HuH-7.5 (cell line): ENCODE data around the gene ATP7B.
"Not testable (repeated sequence)": the region's sequence is repeated elsewhere in the genome, so short reads cannot be mapped to it uniquely, and the experiment has no call there.

Experiments used
- DNase-seq: peaks from one replicate; pipeline ENCODE4 v3.0.0; 2011; ENCODE audit warnings: low spot score

Gene ATP7B

DNA sequence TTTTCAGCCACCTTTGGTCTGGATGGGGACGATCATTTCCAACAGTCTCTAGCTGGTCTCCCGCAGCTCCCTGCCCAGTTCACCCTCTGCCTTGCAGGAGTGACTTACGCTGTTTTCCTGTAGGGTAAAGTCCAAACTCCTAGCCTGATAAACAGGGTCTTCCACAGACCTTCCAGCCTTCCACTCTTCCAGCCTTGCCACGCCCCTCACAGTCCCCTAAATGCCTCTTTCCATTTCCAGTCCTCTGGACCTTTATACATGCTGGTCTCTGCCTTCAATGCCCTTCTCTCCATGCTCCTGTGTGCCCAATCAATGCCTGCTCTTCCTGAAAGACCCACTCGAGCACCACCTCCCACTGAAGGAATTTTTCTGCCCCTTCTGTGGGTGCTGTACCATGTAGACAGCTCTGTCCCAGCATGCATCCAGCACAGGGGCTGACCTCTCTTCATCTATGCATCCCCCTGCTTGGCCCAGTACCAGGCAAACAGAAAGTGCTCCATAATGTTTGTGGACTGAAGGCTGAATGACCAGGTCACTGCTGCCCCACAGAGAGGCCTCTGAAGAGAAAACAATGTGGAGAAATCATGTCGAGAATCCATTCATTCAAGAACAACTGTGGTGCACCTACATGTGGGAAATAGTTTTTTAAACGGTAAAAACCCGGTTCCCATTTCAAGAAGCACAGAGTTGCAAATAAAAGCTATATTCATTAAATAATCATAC is 4.6 kb downstream of the ATP7B start:
- DNase-seq, result no peak

DNA sequence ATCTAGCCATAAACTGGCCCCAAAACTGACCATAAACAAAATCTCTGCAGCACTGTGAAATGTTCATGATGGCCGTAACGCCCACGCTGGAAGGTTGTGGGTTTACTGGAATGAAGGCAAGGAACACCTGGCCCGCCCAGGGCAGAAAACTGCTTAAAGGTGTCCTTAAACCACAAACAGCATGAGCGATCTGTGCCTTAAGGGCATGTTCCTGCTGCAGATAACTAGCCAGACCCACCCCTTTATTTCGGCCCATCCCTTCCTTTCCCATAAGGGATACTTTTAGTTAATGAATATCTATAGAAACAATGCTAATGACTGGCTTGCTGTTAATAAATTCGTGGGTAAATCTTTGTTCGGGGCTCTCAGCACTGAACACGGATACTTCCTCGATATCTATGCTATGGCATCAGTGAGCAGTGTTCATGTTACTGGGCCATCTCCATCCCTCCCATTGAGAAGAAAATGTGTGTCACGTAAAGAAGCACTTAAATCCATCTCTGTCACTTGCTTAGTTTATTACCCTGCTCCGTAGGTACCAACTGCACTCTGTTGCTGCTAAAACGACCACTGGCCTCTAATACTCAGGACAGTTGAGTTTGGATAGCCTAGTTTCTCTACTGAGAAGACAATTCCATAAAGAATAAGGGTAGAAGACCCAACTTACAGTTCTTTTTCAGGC is 5.3 kb downstream of the ATP7B start:
- DNase-seq, result no peak

DNA sequence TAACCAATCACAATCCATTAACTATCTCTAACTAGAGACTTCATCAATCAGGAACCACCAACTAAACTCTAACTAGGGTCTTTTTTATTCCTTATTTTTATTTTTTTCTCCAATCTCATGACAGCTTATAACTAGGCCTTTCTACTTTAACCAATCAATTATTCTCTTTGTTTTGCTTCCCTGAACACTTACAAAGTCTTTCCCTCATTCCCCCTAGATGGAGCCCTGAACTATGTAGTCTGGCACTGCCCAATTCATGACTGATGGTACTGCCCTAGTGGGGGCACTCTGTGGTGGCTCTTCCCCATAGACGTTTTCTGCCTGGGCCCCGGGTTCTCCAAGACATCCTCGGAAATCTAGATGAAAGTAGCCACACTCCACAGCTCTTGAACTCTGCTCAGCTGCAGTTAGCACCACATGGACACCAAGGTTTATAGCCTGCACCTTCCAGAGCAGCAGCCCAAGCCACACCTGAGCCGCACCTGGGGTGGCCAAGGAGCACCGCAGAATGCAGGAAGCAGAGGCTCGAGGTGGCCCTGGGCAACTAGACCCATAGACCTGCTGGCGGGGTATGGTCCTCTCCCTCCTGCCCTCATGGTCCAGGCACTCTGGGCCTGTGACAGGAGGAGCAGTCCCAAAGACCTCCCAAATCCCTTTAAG is 6.6 kb downstream of the ATP7B start:
- DNase-seq, result no peak

DNA sequence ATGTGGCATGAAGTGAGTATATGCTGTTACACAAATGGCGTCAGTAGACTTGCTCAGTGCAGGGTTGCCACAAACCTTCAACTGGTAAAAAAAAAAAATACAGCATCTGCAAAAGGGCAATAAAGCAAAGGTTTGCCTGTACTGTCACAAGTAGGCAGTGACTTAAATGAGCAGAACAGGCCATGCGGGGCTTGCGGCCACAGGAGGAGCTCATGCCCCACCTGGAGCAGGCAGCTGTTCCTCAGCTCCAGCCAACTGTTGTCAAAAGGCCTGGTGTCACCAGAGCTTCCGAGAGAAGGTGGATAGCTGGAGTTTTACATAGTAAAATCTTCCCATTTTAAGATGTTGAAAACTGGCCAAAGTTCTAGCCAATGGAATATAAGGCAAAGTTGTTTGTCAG is 7.7 kb downstream of the ATP7B start:
- DNase-seq, result no peak

DNA sequence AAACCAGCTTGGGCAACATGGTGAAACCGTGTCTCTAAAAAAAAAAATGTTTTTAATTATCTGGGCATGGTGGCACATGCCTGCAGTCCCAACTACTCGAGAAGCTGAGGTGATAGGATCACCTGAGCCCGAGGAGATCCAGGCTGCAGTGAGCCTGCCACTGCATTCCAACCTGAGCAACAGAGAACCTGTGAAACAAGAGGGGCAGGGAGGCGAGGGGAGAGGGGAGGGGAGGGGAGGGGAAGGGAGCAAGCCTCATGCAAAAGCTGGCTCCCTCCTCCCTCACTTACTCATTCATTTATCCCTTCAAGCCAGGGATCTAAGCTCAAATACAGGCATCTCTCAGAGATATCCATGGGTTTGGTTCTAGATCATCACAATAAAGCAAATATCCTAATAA is 8.9 kb downstream of the ATP7B start:
- no peak for DNase-seq

DNA sequence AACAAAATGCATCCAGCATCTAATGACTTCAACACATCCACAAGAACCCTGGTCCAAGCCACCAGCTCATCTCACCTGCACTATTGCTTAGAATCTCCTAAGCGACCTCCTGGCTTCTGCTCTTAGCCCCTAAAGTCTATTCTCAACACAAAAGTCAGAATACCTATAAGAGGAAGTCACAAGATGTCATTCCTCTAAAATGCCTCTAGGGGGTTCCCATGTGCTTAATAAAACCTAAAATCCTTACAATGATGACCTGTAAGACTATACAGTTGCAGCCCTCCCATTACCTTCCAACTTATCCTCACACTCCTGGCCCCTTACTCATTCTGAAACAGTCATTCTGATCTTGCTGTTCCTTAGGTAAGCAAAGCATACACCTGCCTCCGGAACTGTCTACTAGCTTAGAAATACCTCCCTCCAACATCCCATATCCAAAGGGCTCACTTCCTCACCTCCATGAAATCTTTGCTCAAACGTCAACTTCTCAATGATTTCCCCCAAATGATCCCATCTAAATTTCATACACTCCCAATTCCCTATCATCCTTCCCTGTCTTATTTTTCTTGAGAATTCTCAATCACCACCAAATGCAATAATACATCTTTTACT is 10.0 kb downstream of the ATP7B start:
- DNase-seq, result no peak

DNA sequence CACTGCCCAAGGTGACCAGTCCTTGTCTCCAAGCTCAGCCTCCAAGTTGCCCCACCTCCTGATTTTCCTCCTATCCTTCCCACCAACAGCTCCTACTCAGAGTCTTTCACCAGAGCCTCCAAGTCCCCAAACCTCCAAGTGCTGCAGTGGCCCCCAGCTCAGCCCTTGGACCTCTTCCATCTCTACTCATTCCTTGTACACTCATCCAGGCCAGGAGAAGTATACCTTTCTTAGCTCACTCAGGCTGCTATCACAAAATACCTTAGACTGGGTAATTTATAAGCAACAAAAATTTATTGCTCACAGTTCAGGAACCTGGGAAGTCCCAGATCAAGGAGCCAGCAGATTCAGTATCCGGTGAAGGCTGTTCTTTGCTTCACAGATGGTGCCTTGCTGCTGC is 11.3 kb downstream of the ATP7B start:
- DNase-seq, result no peak

DNA sequence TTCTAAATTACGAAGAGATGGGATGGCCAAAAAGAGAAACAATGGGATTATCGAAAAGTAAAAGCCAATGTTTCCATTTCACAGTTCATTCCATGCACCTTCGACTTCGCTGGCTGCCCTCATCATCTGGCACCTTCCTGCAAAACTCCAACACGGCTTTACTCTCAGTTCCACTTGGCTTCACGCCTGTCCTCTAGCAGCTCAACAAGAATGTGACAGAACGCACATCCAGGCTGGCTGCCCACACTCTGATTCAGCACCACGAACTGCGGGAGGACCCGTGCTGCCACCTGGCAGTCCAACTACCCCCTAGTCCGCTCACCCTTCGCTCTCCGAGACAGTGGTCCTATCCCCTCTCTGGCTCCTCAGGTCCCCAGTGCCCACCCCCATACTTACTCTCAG is 11.7 kb downstream of the ATP7B start:
- DNase-seq, result no peak

DNA sequence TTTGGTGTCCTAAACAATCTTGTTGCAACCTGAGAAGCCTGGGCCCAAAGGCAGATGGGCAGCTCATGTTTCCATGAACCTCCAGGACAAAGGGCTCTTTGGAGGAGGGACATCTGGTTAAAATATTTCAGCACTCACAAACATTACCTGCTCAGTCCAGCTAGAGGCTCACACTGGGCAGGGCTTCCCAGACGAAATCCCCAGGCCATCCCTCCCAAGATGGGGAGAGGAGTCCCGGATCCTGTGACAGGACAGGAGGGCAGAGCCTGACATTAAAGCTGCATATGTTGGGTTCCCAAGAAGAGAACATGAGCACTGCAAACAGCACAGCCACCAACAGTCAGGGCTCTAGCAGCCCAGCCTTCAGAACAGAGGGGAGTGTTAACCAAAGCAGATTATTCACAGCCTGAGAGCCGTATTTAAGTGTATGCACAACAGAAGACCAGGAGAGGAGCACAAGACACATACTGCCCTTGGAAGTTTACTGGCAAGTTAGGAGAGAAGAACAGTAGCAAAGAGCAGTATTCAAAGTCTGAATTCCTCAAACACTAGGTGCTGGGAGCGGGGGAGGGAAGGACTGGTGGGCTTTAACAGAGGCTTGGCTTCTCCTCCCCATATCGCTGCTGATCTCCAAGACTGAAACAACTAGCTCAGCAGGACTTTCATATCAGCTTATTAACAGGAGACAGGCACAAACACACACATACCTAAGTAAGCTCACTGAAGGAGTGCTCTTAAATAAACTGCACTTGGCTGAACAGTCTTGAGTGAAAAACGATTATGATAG is 12.3 kb downstream of the ATP7B start:
- DNase-seq, result peak; percentile 39

DNA sequence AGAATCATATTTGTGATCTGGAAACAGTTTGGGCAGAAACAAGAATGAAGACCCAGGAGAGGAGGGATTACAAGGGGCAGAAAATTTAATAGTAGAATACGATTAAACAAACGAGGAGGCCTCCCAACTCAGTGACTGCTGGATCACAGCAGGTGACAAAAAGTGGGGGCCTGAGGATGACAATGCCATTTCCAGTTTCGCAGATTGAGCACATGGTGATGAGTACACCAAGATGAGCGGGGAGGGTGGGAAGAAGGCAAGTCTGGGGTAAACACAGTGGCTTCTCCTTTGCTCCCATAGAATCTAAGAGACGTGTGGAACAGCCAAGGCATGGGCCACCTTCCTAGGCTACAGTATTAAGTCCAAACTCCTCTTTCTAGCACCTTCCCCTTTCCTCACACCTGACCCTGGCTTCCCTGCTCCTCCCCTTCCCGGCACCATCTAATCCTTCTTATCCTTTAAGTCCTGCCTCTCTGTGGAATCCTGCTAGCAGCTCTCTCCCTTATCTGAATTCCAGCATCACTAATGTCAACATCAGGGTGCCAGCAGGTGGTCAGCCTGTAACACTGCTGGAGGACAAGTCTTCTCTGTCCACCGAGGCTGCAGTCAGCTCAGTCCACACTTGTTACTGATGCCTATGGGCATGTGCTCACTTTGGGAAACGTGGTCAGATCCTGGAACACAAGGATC is 13.5 kb downstream of the ATP7B start:
- DNase-seq, result no peak

DNA sequence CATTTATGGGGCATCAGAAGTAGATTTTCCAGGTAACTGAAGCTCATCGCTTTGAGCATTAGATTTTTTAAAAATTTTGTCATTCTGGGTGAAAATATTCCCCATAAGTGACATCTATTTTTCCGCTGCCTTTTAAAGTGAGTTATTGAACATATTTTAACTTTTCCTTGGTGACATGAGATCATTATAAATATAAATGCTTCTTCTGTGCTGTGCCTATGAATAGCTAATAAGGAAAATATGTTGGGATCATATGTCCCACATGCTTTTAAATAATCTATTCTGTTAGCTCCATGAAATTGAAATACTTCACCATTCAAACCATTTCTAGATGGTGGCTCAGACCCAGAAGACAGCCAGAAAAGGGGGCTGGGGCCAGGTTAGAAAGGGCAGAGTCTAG is 14.1 kb downstream of the ATP7B start:
- no peak for DNase-seq

DNA sequence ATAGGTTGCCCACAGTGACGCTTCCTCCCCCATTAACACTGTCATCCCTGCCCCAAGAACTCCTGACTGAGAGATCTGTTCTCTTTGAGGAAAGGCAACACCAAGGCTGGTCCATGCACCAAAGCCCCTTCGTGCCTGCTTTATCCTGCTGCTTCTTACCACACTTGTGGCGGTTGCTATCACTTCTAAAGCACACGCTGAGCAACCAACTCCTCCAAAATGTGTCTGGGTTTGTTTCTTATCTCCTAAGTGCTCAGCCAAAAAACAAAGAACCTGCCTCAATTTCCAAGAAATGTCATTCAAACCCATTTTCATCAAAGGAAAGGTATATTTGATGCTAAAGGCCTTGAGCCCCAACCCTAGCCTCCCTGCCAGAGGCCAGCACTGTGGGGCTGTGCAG is 14.6 kb downstream of the ATP7B start:
- DNase-seq, result no peak

DNA sequence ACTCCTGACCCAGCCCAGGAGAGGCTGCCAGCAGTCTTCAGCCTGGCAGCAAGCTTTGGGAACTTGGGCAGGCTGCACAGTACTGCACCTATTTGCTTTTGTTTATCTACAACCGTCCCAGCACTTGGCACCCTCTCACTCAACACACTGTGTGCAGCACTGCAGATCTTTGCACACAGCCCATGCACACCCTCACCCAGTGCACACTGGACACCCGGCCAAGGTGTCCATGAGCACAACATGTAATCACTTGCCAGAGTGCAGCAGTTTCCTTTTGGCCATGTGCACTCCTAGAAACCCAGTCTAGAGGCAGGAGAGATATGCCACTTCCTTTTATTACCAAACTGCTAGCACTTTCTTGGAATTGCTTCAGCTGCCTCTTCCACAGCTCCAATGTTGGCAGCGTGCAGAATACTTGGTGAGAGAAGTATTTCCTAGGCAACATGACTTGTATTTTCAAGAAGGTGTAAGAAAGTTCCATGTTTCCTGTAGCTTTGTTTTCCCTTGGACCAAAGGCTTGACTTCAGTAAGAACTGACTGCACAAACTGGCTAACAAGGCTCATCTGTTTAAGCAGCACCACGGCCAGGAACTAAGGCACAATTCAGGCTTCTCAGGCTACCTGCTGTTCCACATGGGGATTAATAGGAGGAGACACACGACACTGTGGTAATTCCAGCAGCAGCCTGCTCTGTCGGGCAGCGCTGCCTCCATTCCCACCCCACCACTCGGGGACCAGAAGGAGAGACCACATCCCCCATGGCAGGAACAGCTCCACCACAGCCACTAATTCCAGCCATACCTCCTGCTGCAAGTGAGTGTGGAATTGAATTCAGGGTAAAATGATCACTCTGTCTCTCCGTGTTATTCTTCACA is 15.3 kb downstream of the ATP7B start:
- DNase-seq, result no peak

DNA sequence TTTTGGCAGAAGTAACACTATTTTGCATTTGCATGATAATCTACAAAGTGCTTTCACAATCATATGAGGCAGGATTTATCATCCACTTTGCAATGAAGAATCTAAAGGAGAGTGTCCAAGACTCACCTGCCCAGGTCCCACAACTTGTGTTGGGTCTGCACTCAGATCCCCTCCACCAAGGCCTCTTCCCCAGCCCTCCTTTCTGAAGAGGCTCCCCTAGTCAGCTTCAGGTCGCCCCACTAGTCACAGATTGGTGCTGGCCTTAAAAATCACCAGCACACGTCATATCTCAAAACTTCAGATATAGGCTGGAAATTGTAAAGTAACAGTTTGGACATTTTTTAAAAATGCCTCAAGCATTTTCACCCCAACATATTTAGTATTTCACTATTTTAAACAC is 17.5 kb downstream of the ATP7B start:
- no peak for DNase-seq

DNA sequence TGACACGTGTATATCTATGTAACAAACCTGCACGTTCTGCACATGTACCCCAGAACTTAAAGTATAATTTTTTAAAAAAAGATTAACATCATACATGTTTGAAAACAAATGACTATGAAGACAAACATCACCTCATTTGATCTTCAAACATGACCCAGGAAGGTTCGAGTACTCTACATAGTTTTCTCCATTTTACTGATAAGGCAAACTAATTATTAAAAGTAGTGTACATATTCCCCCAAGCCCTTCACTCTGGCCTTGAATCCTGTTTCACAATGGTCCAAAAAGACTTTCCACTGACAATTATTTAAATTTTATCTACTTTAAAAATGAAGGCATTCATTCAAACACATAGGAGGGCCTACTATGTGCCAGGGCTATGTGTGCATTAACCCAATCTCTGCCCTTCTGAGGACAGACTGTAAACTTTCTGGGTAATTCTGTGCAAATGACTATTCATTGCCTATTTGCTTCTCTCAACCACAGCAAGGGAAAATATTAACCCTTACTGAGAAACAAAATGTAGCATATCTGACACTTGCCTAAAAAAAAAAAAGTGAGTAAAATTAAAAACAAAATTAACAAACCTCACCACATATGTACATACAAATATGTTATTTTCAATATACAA is 22.1 kb downstream of the ATP7B start:
- DNase-seq, result no peak

DNA sequence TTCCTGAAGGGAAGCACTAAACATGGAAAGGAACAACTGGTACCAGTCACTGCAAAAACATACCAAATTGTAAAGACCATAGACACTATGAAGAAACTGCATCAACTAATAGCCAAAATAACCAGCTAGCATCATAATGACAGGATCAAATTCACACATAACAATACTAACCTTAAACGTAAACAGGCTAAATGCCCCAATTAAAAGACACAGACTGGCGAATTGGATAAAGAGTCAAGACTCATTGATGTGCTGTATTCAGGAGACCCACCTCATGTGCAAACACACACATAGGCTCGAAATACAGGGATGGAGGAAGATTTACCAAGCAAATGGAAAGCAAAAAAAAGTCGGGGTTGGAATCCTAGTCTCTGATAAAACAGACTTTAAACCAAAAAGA is 26.3 kb downstream of the ATP7B start:
- not testable (repeated sequence) for DNase-seq

DNA sequence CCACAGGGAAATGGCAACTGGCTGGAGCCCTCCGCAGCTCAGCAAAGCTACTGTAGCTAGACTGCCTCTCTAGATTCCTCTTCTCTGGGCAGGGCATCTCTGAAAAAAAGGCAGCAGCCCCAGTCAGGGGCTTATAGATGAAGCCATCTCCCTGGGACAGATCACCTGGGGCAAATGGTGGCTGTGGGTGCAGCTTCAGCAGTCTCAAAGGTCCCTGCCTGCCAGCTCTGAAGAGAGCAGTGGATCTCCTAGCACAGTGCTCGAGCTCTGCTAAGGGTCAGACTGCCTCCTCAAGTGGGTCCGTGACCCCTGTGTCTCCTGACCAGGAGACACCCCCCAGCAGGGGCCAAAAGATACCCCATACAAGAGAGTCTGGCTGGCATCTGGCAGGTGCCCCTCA is 28.0 kb downstream of the ATP7B start:
- not testable (repeated sequence) for DNase-seq

DNA sequence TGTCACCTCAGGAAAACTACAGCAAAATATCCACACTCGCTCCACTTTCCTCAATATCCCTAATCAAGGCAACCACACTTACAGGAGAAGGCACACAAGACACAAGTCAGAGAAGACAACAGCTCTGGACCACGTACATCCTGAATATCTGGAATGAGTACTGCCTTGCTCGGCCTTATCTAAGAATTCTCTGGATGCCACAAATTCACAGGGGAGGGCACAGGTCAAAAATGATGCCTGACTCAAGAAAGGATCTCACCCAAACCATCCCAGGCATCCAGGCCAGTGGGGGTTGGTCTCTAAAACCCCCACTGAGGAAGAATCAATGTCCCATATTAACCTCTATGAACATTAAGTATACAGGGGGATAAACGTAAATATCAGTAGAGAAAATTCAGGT is 29.9 kb downstream of the ATP7B start:
- DNase-seq, result no peak

DNA sequence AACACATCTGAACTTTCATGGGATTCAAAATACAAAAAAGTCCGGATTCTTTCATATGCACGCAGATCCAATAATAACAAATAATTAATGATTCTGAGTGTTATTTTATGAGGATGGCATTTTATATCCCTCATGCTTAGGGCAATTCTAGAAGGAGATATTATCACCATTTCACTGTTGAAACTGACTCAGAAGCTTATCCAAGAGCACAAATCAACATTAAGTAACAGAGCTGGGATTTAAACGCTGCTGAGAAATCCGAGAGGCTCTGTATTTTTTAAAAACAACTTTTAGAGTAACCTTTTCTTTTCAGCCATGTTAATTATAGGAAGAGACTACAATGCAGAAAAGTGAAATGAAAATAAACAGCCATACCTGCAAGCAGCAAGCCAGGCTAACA is 30.3 kb downstream of the ATP7B start:
- DNase-seq, result no peak
